Skin of body (tissue), 2 donors: ENCODE measurements around the gene ZNG1F. TPM values are rescaled to one million over a fixed set of nuclear protein-coding genes. Genes with fewer than 3 reads are reported as not detected.
"Not testable (repeated sequence)": the region's sequence is repeated elsewhere in the genome, so short reads cannot be mapped to it uniquely, and the experiment has no call there.

Experiments
- DNase-seq: peaks from one replicate; lab custom pipeline; 2025; lab: John Stamatoyannopoulos, UW
- total RNA-seq: library from RNA; depleted of rRNA; stranded (reverse); fragments of >200 nt; gene quantifications from one replicate; pipeline ENCODE4 v1.2.3, GENCODE V29; 2014

ZNG1F gene
- total RNA-seq, 1 donor from 2014 or later = 7.4 TPM

DNA sequence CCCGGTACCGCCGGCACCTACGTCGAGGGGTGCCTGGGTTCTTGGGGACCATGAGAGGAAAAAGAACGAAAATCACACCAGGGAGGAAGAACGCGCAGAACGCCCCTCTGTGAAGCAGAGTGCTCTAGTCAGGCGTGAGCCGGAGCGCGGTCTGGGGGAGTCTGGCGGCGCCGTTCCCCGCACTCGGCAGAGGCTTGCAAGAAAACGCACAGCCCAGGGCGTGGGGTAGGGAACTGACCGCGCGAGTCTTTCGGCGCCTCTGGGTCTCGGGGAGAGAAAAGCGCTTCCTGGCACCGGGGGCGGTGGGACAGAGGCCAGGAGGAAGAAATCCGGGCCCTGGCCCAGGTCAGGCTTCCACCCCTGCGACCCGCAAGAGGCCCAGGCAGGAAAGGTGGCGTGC, 65.3 kb downstream of the ZNG1F start:
- DNase-seq = not testable (repeated sequence)

DNA sequence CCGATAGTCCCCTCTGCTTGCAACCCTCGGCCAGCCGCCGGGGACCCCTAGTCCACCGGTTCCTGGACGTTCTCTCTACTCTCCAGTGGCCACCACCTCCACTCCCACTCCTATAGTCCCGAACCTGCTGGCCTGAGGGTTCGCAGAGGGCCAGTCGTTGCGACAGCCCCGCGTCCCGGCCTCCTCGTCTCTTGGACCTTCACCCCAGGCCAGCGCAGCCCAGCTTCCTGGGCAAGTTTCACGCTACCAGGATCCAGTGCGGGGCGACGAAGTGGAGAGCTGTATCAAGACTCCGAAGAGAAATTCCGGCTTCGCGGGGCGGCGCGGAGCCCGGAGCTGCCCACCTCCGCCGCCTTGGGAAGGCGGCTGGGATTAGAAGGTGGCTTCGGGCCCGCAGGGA, 65.7 kb downstream of the ZNG1F start:
- not testable (repeated sequence) for DNase-seq

DNA sequence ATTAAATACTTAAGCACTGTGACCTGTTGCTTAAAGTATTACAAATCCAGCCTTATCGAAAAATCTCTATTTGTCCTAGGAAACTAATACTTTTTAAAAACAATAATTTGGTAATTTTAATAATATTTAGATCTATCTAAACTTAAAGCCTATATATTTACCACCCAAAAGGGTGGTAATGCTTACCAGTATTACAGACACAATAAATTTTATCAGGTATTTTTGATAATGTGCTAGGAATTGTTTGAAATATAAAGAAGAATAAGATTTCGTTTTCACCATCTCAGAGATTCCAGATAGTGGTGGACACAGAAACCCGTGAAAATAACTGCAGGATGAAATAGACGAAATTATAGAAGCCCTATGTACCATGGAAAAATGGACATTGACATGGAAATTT, 68.4 kb downstream of the ZNG1F start:
- DNase-seq = not testable (repeated sequence)

DNA sequence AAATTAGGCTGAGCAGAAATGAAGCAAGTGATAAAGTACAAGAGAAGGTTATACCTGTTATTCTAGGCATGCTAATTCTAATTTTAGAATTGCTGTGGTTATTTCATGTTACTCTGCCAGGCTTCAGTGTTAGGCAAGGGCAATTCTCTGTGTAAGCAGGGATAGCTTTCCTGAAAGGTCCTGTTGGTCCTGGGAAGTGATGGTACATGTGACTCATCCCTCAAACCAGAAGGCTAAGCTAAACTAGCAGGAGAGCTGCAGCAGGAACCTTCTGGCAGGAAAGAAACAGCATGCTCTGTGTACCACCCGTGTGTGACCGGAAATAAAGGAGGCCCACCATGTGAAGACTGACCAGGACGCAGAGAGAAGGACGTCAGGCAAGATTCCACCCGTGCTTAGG, 69.4 kb downstream of the ZNG1F start:
- not testable (repeated sequence) for DNase-seq

DNA sequence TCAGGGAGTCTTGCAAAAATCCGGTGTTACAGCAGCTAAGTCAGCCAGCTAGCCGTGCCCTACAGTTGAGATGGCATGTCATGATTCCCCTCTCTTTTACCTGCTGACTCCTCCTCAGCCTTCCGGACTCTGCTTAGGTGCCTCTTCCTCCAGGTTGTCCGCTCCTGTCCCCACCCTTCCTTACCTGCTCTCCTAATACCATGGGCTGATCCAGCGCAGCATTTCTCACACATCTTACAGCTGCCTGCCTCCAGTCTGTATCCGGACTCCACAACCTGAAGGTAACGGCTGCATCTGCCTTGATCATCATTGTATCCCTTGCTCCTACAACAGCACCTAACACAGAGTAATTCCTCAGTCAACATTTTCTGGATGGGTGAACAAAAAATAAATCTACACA, 69.8 kb downstream of the ZNG1F start:
- not testable (repeated sequence) for DNase-seq

DNA sequence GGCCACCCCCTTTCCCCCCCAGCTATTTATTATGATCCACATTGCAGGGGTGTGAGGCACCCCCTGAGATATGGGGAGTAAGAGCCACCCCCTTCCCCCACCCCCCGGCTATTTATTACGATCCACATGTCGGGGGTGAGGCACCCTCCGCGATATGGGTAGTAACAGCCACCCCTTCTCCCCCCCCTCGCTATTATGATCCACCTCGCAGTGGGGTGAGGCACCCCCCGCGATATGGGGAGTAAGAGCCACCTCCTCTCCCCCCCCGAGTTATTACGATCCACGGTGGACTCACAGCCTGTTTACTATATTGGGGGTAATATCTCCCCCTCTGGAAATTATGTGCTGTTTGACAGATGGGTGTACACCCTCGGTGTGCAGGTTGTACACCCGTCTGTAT, 75.8 kb downstream of the ZNG1F start:
- not testable (repeated sequence) for DNase-seq

DNA sequence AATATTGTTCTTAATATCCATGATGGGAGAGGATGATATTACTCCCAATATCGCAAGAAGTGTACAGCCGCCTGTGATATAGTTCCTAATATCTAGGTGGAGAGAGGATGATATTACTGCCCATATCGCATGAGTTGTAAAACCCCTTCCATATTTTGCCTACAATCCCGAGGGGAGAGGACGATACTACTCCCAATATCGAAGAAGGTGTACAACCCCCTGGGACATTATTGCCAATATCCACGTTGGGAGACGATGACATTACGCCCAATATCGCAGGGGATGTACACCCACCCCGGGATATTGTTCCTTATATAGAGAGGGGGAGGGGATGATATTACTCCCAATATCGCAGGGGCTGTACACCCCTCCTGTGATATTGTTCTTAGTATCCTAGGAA, 77.7 kb downstream of the ZNG1F start:
- DNase-seq = not testable (repeated sequence)

DNA sequence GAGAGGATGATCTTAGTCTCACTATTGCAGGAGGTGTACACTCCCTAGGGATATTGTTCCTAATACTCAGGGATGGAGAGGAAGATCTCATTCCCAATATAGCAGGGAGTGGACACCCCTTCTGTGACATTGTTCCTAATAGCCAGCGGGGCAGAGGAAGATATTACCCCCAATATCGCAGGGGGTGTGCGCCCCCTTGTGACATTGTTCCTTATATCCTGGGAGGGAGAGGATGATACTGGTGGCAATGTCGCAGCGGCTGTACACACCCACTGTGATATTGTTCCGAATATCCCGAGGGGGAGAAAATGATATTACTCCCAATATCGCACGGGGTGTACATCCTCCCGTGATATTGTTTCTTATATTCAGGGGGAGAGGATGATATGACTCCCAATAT, 78.2 kb downstream of the ZNG1F start:
- DNase-seq = not testable (repeated sequence)

DNA sequence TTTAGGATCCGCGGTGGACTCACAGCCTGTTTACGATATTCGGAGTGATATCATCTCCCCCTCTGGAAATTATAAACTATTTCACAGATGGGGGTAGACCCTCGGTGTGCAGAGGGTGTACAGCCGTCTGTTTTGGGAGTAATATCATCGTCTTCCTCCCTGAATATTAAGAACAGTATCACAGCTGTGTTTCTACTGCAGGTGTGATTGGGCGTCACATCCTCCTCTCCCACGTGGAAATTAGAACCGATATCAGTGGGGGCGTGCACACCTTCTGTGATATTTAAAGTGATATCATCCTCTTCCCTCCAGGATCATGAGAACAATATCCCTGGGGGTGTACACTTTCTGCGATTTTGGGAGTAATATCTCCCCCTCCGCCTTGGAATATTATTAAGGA, 79.9 kb downstream of the ZNG1F start:
- DNase-seq = not testable (repeated sequence)

DNA sequence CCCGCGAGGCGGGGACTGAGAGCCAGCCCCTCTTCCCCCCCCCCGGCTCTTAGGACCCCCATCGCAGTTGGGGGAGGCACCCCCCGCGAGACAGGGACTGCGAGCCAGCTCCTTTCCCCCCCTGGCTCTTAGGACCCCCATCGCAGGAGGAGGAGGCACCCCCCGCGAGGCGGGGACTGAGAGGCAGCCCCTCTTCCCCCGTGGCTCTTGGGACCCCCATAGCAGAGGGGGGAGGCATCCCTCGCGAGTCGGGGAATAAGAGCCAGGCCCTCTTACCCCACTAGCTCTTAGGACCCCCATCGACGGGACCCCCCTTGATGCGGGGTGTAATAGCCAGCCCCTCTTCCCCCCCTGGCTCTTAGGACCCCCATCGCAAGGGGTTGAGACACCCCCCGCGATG, 80.3 kb downstream of the ZNG1F start:
- not testable (repeated sequence) for DNase-seq

DNA sequence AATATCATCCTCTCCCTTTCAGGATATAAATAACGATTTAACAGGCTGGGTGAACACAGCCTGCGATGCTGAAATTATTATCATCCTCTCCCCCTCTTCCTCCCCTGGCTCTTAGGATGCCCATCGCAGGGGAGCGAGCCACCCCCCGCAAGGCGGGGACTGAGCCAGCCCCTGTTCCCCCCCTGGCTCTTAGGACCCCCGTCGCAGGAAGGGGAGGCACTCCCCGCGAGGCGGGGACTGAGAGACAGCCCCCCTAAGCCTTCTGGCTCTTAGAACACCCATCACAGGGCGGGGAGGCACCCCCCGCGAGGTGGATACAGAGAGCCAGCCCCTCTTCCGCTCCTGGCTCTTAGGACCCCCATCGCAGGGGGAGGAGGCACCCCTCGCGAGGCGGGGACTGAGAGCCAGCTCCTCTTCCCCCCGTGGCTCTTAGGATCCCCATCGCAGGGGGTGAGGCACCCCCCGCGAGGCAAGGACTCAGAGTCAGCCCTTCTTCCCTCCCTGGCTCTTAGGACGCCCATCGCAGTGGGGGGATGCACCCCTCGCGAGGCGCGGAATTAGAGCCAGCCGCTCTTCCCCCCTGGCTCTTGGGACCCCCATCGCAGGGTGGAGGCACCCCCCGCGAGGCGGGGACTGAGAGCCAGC, 82.5 kb downstream of the ZNG1F start:
- DNase-seq = not testable (repeated sequence)

DNA sequence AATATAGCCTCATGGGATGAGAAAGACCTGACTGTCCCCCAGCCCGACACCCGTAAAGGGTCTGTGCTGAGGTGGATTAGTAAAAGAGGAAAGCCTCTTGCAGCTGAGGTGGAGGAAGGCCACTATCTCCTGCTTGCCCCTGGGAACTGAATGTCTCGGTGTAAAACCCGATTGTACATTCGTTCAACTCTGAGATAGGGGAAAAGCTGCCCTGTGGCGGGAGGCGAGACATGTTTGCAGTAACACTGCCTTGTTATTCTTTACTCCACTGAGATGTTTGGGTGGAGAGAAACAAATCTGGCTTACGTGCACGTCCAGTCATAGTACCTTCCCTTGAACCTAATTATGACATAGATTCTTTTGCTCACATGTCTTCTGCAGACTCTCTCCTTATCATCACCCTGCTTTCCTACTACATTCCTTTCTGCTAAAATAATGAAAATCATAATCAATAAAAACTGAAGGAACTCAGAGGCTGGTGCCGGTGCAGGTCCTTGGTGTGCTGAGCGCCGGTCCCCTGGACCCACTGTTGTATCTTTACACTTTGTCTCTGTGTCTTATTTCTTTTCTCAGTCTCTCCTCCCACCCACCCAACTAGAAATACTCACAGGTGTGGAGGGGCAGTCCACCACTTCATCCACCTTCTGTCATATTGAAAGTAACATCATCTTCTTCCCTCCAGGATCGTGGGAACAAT, 83.4 kb downstream of the ZNG1F start:
- DNase-seq = not testable (repeated sequence)

DNA sequence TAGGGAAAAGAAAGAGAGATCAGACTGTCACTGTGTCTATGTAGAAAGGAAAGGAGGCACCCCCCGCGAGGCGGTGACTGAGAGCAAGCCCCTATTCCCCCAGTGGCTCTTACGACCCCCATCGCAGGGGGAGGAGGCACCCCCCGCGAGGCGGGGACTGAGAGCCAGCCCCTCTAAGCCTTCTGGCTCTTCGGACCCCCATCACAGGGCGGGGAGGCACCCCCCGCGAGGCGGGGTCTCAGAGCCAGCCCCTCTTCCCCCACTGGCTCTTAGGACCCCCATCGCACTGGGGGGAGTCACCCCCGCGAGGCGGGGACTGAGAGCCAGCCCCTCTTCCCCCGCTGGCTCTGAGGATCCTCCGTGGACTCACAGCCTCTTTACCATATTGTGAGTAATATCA, 84.6 kb downstream of the ZNG1F start:
- DNase-seq = not testable (repeated sequence)

DNA sequence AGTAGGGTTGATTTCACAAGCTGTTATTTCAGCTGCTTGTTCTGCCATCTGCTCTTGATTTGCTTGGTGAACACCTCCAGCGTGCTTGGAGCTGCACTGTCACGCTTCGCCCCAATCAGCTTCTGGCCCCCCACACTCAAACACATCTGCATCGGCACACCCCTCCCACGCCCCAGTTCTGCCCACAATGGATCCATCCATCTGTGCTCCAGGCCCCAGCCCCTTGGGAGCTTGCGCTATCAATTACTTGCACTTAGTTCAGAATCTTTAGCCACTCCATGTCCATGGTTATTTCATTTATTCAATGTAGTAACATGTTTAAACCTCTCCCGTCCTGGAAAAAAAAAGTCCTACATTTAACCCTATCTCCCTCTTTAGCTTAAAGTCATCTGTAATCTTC, 88.6 kb downstream of the ZNG1F start:
- DNase-seq = not testable (repeated sequence)

DNA sequence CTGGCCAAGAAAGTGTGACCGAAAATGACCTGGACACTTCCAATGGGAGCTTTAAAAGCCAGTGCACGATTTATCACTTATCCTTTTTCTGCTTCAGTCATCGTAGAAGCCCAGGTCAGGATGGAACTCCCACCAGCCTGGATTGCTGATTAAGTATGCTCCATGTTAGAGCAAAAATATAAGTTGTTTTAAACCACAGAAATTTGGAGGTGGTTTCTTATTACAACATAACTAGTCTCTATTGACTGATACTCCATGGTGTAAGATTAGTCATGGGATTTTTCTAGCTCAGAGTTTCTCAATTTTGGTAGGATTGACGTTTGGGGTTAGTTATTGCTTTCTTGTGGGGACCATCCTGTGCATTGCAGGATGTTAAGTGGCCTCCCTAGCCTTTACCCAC, 90.4 kb downstream of the ZNG1F start:
- DNase-seq = not testable (repeated sequence)

DNA sequence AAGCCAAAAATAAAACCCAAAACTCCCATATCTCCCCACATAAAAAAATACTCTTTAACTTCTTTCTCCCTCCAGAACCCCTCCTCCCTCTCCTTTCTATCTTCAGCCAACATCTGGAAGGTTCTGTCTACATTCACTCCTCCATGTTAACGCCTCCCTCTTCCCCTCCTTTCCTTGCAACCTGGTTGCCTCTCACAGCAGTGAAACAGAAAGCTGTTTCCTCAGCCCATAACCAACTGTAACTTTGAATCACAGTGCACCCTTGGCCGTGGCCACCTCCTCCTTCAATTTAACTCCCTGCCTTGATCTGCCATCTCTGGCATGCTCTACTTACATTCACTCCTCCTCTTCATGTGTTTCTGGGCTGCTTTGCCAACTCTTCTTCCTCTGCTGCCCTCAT, 94.1 kb downstream of the ZNG1F start:
- DNase-seq = not testable (repeated sequence)

DNA sequence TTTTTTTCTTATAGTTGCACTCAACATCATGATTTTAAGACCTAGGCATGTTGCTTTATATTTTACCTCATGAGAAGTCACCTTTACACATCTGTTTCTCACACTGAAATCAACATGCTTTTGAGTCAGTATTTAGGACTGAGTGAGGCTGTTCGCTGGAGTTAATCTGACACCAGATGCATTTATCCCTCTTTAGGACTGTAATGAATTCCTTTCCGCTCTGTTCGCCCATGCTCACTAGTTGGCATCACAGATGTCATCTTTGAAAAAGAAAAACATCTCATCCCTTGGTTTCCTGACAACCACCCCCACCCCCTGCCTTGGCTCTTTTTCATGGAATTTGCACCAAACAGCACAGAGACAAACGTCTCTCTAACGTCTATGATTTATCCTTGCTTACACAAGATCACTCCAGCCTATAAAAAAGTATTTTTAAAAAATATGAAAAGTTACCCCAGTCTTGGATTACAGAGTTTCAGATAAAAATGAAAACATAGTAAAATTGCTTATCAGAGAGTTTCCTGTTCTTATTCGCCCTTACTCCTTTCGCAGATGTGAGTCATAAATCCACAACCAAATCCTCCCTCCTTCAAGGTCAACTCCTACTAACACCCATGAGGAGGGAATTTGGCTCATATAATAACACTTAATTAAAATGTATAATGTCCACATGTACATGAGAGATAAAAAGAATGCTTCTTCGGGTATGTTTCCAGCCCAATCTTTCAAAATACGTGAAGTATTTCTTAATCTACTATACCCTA, 94.9 kb downstream of the ZNG1F start:
- DNase-seq = not testable (repeated sequence)

DNA sequence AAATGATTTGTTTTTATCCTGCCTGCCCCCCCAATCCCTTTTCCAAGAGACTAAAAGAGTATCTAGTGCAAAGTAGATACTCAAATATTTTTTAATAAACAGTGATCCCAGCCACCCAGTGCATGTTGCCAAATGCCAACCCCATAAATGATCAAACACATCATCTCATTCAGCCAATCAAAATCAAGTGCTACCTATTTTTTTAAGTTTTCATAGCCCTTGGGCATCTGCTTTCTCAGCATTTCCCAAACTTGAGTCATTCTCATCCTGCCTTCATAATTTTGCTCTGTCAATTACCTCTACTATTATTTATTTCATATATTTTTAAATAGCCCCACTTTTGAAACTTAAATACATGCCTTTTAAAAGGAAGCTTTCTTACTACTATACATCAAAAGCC, 98.2 kb downstream of the ZNG1F start:
- DNase-seq = not testable (repeated sequence)

DNA sequence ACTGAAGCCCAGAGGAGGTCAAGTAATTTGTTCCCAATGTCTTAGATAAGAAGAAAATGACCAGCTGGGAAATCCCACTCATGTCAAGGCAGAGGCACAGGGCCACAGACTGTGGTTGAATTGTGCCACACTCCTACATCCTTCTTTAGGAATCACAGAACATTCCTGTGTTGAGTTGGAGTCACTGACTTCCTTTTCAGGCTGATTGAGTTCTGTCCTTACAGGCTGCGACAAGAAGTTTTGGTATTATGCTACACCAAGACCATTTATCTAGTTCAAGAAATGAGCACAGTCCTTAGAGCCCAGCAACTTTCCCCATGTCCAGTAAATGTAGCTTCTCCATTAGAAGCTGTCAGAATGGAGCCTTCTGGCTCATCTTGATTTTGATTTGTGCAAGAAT, 98.7 kb downstream of the ZNG1F start:
- not testable (repeated sequence) for DNase-seq

DNA sequence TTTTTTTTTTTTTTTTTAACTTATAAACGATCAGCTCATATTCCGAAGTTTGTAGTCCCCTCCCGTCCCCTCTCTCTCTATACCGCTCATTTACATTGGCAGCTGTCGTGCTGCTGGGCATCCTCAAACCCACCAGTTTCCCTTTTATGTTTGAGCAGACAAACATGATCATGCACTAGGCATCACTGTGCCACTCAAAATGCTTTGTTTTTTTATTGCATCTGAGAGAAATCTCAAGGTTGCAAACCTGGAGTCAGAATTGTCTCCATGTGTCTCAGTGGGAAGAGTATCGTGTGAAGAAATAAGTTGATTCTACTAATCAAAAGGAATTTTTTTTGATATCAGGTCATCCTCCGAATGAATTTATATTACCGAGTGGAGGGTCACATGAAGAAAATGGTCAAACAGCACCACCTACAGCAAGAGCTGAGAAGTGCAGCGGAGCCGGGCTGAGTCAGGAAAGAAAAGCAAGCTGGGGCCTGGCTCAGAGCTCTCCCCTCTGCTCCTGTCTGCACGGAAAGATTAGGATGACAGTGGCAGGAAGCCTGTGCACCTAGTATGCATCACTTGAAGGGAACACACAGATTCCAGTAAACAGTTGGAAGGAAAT, 100.6 kb downstream of the ZNG1F start:
- not testable (repeated sequence) for DNase-seq

DNA sequence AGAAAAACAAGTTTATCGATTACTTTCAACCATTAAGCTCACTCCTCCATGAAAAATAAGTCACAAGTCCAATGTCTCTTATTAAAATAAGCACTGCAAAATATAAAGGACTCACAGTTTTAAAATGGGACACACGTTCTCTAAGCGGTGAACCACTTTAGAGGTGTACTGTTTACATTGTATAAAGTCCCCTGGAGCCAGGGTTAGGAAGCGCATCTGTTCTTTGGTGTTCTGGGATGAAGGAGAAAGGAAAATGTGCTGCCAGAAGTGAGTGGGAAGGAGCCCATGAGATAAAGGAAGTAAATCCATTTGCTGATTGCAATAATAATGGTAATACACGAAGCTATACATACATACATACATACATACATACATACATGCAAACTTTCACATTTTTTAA, 101.2 kb downstream of the ZNG1F start:
- DNase-seq = not testable (repeated sequence)
